Transverse colon (tissue), 4 donors: ENCODE data around the gene EML5. TPM values are rescaled to one million over a fixed set of nuclear protein-coding genes. Genes with fewer than 3 reads are reported as not detected.

Source experiments
- DNase-seq: peaks from one replicate; pipeline ENCODE4 v3.0.0-alpha.2; 2019
- H3K27ac ChIP-seq, 4 donors: fragments of 200-600 bp; sonication (generic); 2 replicates each; pipeline ENCODE4 v1.5.1; 2016 to 2018; ENCODE audit warnings: inconsistent platforms in 4 of 4
- H3K27me3 ChIP-seq: fragments of 200-600 bp; sonication (generic); 2 replicates; pipeline ENCODE4 v1.5.1; 2017; ENCODE audit warnings: inconsistent platforms
- H3K36me3 ChIP-seq, 4 donors: fragments of 200-600 bp; sonication (generic); 2 replicates each; pipeline ENCODE4 v1.5.1; 2017 to 2019; ENCODE audit warnings: inconsistent platforms in 4 of 4
- H3K4me1 ChIP-seq, 4 donors: fragments of 200-600 bp; sonication (generic); 2 replicates each; pipeline ENCODE4 v1.5.1; 2017 to 2020; ENCODE audit warnings: inconsistent platforms in 4 of 4
- H3K4me3 ChIP-seq, 4 donors: fragments of 200-600 bp; sonication (generic); 1 replicate in 1 of 4; 2 replicates in 3 of 4; pipeline versions ENCODE4 v1.5.1 to v1.6.1; 2017 to 2019; ENCODE audit warnings: inconsistent platforms in 4 of 4
- H3K9me3 ChIP-seq, 2 donors: fragments of 200-600 bp; sonication (generic); 2 replicates each; pipeline ENCODE4 v1.5.1; 2017 to 2019; ENCODE audit warnings: inconsistent platforms in 2 of 2
- CTCF ChIP-seq, 5 experiments: fragments of 200-600 bp in 3 of 5; fragments of 450-650 bp in 2 of 5; sonication (generic) in 3 of 5; IDR thresholded peaks; 1 replicate in 2 of 5; 2 replicates in 3 of 5; pipeline ENCODE4 v1.5.1; 2016 to 2017; ENCODE audit warnings: antibody characterized with exemption in 5 of 5, inconsistent platforms in 3 of 5, mild to moderate bottlenecking in 2 of 5, moderate library complexity in 1 of 5
- EP300 ChIP-seq: sonication (generic); formaldehyde crosslinking; IDR thresholded peaks from one replicate; pipeline ENCODE4 v1.6.1; 2017; ENCODE audit warnings: antibody characterized with exemption, low read depth
- POLR2A ChIP-seq: fragments of 450-650 bp; IDR thresholded peaks from one replicate; pipeline ENCODE4 v1.6.1; 2016; ENCODE audit warnings: antibody characterized with exemption, mild to moderate bottlenecking, moderate library complexity
- POLR2AphosphoS5 ChIP-seq, 3 donors: sonication (generic); formaldehyde crosslinking; IDR thresholded peaks; one replicate each; pipeline ENCODE4 v1.6.1; 2016; ENCODE audit warnings: antibody characterized with exemption in 3 of 3
- WGBS, 2 donors: methylation state at CpG; one replicate each; pipeline ENCODE4 v1.1.5; 2018; ENCODE audit warnings: low coverage in 1 of 2; 5-methylcytosine and 5-hydroxymethylcytosine counted together
- in situ Hi-C, 4 donors: fragments of 200-750 bp; cut with MboI; loops; one replicate each; pipeline versions ENCODE4 v1.15.0 to v1.15.1; 2017; ENCODE audit warnings: low sequenced_read_pairs in 3 of 4, low pct_ligation_motif_present in 1 of 4, low pct_unique_long_range_greater_than_20kb in 1 of 4
- intact Hi-C: fragments of 100-400 bp; cut with DNase I; formaldehyde crosslinking; loops from one replicate; pipeline ENCODE4 v1.15.1; 2023; ENCODE audit warnings: low total_unique reads
- total RNA-seq, 4 donors: library from RNA; depleted of rRNA; stranded (reverse); fragments of >200 nt; gene quantifications; one replicate each; pipeline ENCODE4 v1.1.0, GENCODE V29; 2016

EML5 gene
- total RNA-seq, 4 donors from 2014 or later = 0.20 to 4.9 (median 1.7) TPM

GRCh38 chr14:88770736-88771135 is 22.0 kb downstream of the EML5 start:
- Histone ChIP-seq H3K9me3 (peaks cover 15% of the 10 kb centered on the region in 2 donors), H3K27me3 (no peaks in the 10 kb centered on the region), H3K4me3 (no peak overlapping the region), H3K27ac (no peak overlapping the region), H3K4me1 (no peaks in the 10 kb centered on the region), H3K36me3 (no peaks in the 10 kb centered on the region)
- DNase-seq = no peak
- TF ChIP-seq CTCF (IDR thresholded peaks at IDR 0.05) = no peak
- intact Hi-C loops = no loop called here
- in situ Hi-C loops = no loop called here

GRCh38 chr14:88765130-88765529 is 27.6 kb downstream of the EML5 start:
- intact Hi-C loops = no loop called here
- no peak for DNase-seq
- Histone ChIP-seq H3K9me3 (peaks cover 15% of the 10 kb centered on the region in 2 donors), H3K27me3 (no peaks in the 10 kb centered on the region), H3K36me3 (no peaks in the 10 kb centered on the region), H3K4me1 (no peaks in the 10 kb centered on the region), H3K27ac (no peak overlapping the region), H3K4me3 (no peak overlapping the region)
- TF ChIP-seq POLR2A (no peak), POLR2AphosphoS5 (IDR thresholded peaks at IDR 0.05) (no peak), EP300 (no peak), CTCF (IDR thresholded peaks at IDR 0.05) (no peak)
- WGBS, 2 donors = 59 to 70% methylated on average over 2 of the region's 2 CpGs
- in situ Hi-C loops = no loop called here

GRCh38 chr14:88753873-88754272 is 38.9 kb downstream of the EML5 start:
- Histone ChIP-seq H3K36me3 (no peaks in the 10 kb centered on the region), H3K4me1 (no peaks in the 10 kb centered on the region), H3K9me3 (no peaks in the 10 kb centered on the region), H3K27ac (no peak overlapping the region), H3K4me3 (no peak overlapping the region), H3K27me3 (no peaks in the 10 kb centered on the region)
- intact Hi-C loops = no loop called here
- 89 to 94% methylated on average over 1 of the region's 1 CpG for WGBS, 2 donors
- no peak for TF ChIP-seq POLR2AphosphoS5 (IDR thresholded peaks at IDR 0.05)
- TF ChIP-seq CTCF (IDR thresholded peaks at IDR 0.05) = no peak
- no peak for TF ChIP-seq POLR2A
- no peak for TF ChIP-seq EP300
- in situ Hi-C loops = no loop called here
- no peak for DNase-seq

- intact Hi-C loops = no loop called here
- Histone ChIP-seq H3K4me1 (peaks cover 0 to 4% (median 1%) of the 10 kb centered on the region in 4 donors), H3K4me3 (no peak overlapping the region), H3K36me3 (no peaks in the 10 kb centered on the region), H3K9me3 (no peaks in the 10 kb centered on the region), H3K27me3 (no peaks in the 10 kb centered on the region), H3K27ac (no peak overlapping the region)
- 98 to 100% methylated on average over 1 of the region's 1 CpG for WGBS, 2 donors
- TF ChIP-seq POLR2AphosphoS5 (IDR thresholded peaks at IDR 0.05) (no peak), CTCF (IDR thresholded peaks at IDR 0.05) (no peak), EP300 (no peak), POLR2A (no peak)
- DNase-seq = no peak
- in situ Hi-C loops = no loop called here
Observed at GRCh38 chr14:88750945-88751344, 41.8 kb downstream of the EML5 start.
